Peyer's patch (tissue), 4 donors: Measurements from ENCODE around the gene ANKRD55. TPM values are rescaled to one million over a fixed set of nuclear protein-coding genes. Genes with fewer than 3 reads are reported as not detected.

Experiments used
- DNase-seq, 3 donors: peaks; one replicate each; pipeline ENCODE4 v3.0.0-alpha.2; 2017 to 2019
- H3K27ac ChIP-seq, 4 donors: fragments of 200-600 bp; sonication (generic); one replicate each; pipeline ENCODE4 v1.5.1; 2016 to 2019
- H3K27me3 ChIP-seq, 2 donors: fragments of 200-600 bp; sonication (generic); one replicate each; pipeline ENCODE4 v1.5.1; 2019
- H3K36me3 ChIP-seq, 3 donors: fragments of 200-600 bp; sonication (generic); one replicate each; pipeline ENCODE4 v1.5.1; 2016 to 2019
- H3K4me1 ChIP-seq, 4 donors: fragments of 200-600 bp; sonication (generic); one replicate each; pipeline ENCODE4 v1.5.1; 2016 to 2019
- H3K4me3 ChIP-seq, 4 donors: fragments of 200-600 bp; sonication (generic); 1 replicate in 3 of 4; 2 replicates in 1 of 4; pipeline ENCODE4 v1.5.1; 2016 to 2019; ENCODE audit warnings: mild to moderate bottlenecking in 1 of 4
- H3K9me3 ChIP-seq, 4 donors: fragments of 200-600 bp; sonication (generic); one replicate each; pipeline ENCODE4 v1.5.1; 2016 to 2019; ENCODE audit warnings: mild to moderate bottlenecking in 1 of 4
- CTCF ChIP-seq, 6 experiments: fragments of 450-650 bp in 4 of 6; fragments of 200-600 bp in 2 of 6; sonication (generic) in 1 of 6; IDR thresholded peaks; one replicate each; pipeline ENCODE4 v1.5.1; 2017 to 2019; ENCODE audit warnings: antibody characterized with exemption in 6 of 6, mild to moderate bottlenecking in 3 of 6, moderate library complexity in 1 of 6
- POLR2A ChIP-seq, 2 donors: fragments of 450-650 bp; IDR thresholded peaks; one replicate each; pipeline ENCODE4 v1.5.1; 2017; ENCODE audit warnings: antibody characterized with exemption in 2 of 2, mild to moderate bottlenecking in 2 of 2, moderate library complexity in 2 of 2
- total RNA-seq, 4 donors: library from RNA; depleted of rRNA; stranded (reverse); fragments of >200 nt; gene quantifications; one replicate each; pipeline ENCODE4 v1.1.0, GENCODE V29; 2016

The ANKRD55 gene
- total RNA-seq, 4 donors from 2014 or later, result 0.80 to 8.3 TPM; not detected in 2

GRCh38 chr5:56099346-56099745 lies 133.8 kb downstream of the ANKRD55 start:
- Histone ChIP-seq H3K4me3 (no peak overlapping the region), H3K9me3 (no peaks in the 10 kb centered on the region), H3K4me1 (no peaks in the 10 kb centered on the region), H3K27ac (peak overlapping the region in 1 of 4 donors; percentile 50), H3K27me3 (no peaks in the 10 kb centered on the region), H3K36me3 (no peaks in the 10 kb centered on the region)
- DNase-seq, result no peak
- TF ChIP-seq POLR2A (IDR thresholded peaks at IDR 0.05), result no peak
- TF ChIP-seq CTCF (IDR thresholded peaks at IDR 0.05), result no peak

GRCh38 chr5:56097055-56097454 lies 136.1 kb downstream of the ANKRD55 start:
- Histone ChIP-seq H3K27me3 (no peaks in the 10 kb centered on the region), H3K9me3 (no peaks in the 10 kb centered on the region), H3K36me3 (no peaks in the 10 kb centered on the region), H3K4me3 (no peak overlapping the region), H3K4me1 (no peaks in the 10 kb centered on the region), H3K27ac (peak overlapping the region in 1 of 4 donors; percentile 6)
- no peak for DNase-seq
- TF ChIP-seq CTCF (IDR thresholded peaks at IDR 0.05) (no peak), POLR2A (IDR thresholded peaks at IDR 0.05) (no peak)

GRCh38 chr5:56095579-56096102 lies 137.5 kb downstream of the ANKRD55 start:
- H3K4me1 ChIP-seq, result no peaks in the 10 kb centered on the region
- no peak for TF ChIP-seq CTCF (IDR thresholded peaks at IDR 0.05)
- TF ChIP-seq POLR2A (IDR thresholded peaks at IDR 0.05), result no peak

GRCh38 chr5:56094579-56095361 lies 138.4 kb downstream of the ANKRD55 start:
- peak overlapping the region in 1 of 4 donors; percentile 34 for H3K27ac ChIP-seq
- no peaks in the 10 kb centered on the region for H3K27me3 ChIP-seq
- no peaks in the 10 kb centered on the region for H3K4me1 ChIP-seq
- no peak overlapping the region for H3K4me3 ChIP-seq
- no peak for DNase-seq
- no peaks in the 10 kb centered on the region for H3K36me3 ChIP-seq
- no peak for TF ChIP-seq CTCF (IDR thresholded peaks at IDR 0.05)
- no peak for TF ChIP-seq POLR2A (IDR thresholded peaks at IDR 0.05)
- H3K9me3 ChIP-seq, result no peaks in the 10 kb centered on the region

More at GRCh38 chr5:56095579-56096102, 137.5 kb downstream of the ANKRD55 start:
- peak overlapping the region in 1 of 4 donors; percentile 34 for H3K27ac ChIP-seq
- no peaks in the 10 kb centered on the region for H3K36me3 ChIP-seq
- no peaks in the 10 kb centered on the region for H3K9me3 ChIP-seq
- no peak for DNase-seq
- H3K27me3 ChIP-seq, result no peaks in the 10 kb centered on the region
- no peak overlapping the region for H3K4me3 ChIP-seq

- Histone ChIP-seq H3K27me3 (no peaks in the 10 kb centered on the region), H3K4me3 (no peak overlapping the region), H3K4me1 (no peaks in the 10 kb centered on the region), H3K27ac (no peak overlapping the region), H3K36me3 (no peaks in the 10 kb centered on the region), H3K9me3 (no peaks in the 10 kb centered on the region)
- TF ChIP-seq CTCF (IDR thresholded peaks at IDR 0.05) (no peak), POLR2A (IDR thresholded peaks at IDR 0.05) (no peak)
- no peak for DNase-seq
Observed at GRCh38 chr5:56093970-56094369, 139.2 kb downstream of the ANKRD55 start.
